Measurements from ENCODE around the gene COPS2. TPM values are rescaled to one million over a fixed set of nuclear protein-coding genes. Genes with fewer than 3 reads are reported as not detected.

COPS2 gene
- total RNA-seq, 1 experiment from 2014 or later, result 80.9 TPM

- H3K4me3 Mint-ChIP-seq (ENCODE audit: low read depth, unreplicated experiment), result no peak overlapping the region
These were observed 8.3 kb upstream of the COPS2 start for GRCh38 chr15:49163678-49164077.

GRCh38 chr15:49155834-49156627 is 632 bp upstream of the COPS2 start:
- CTCF ChIA-PET, result interaction anchor here (0.9 to 1.7 kb wide), 3 partner anchors 10 to 895 kb away, joined by 3 to 8 read pairs (median 3); no protein-coding TSS in a partner anchor
- Mint-ChIP-seq H3K36me3 (ENCODE audit: insufficient read depth, unreplicated experiment) (peaks cover 22% of the 10 kb centered on the region), H3K9me3 (ENCODE audit: low read depth, unreplicated experiment) (no peaks in the 10 kb centered on the region), H3K27ac (ENCODE audit: unreplicated experiment) (peak overlapping the region; percentile 99), H3K27me3 (ENCODE audit: unreplicated experiment) (no peaks in the 10 kb centered on the region), H3K4me3 (ENCODE audit: low read depth, unreplicated experiment) (peak overlapping the region; percentile 95), H3K4me1 (ENCODE audit: low read depth, unreplicated experiment) (peaks cover 12% of the 10 kb centered on the region)
- intact Hi-C loops (cut with micrococcal nuclease; ENCODE audit: unreplicated experiment), result no loop called here
- TF ChIP-seq CTCF (IDR thresholded peaks at IDR 0.05; ENCODE audit: unreplicated experiment), result no peak
- DNase-seq, result peak; percentile 4
- BruUV-seq (replicated peaks), result TSS peak; percentile 65

More at GRCh38 chr15:49163678-49164077, 8.3 kb upstream of the COPS2 start:
- no TSS peak for BruUV-seq (replicated peaks)
- H3K36me3 Mint-ChIP-seq (ENCODE audit: insufficient read depth, unreplicated experiment), result no peaks in the 10 kb centered on the region
- no peaks in the 10 kb centered on the region for H3K4me1 Mint-ChIP-seq (ENCODE audit: low read depth, unreplicated experiment)
- no peak overlapping the region for H3K27ac Mint-ChIP-seq (ENCODE audit: unreplicated experiment)
- H3K9me3 Mint-ChIP-seq (ENCODE audit: low read depth, unreplicated experiment), result no peaks in the 10 kb centered on the region
- intact Hi-C loops (cut with micrococcal nuclease; ENCODE audit: unreplicated experiment), result no loop called here
- no peaks in the 10 kb centered on the region for H3K27me3 Mint-ChIP-seq (ENCODE audit: unreplicated experiment)
- no peak for TF ChIP-seq CTCF (IDR thresholded peaks at IDR 0.05; ENCODE audit: unreplicated experiment)
- no peak for DNase-seq
- CTCF ChIA-PET, result no interaction called here

GRCh38 chr15:49154799-49155109 is 645 bp downstream of the COPS2 start:
- peak overlapping the region; percentile 99 for H3K27ac Mint-ChIP-seq (ENCODE audit: unreplicated experiment)
- CTCF ChIA-PET, result interaction anchor here (1.7 kb wide), 1 partner anchor 9 kb away, joined by 8 read pairs; no protein-coding TSS in a partner anchor
- BruUV-seq (replicated peaks), result no TSS peak
- H3K36me3 Mint-ChIP-seq (ENCODE audit: insufficient read depth, unreplicated experiment), result peaks cover 22% of the 10 kb centered on the region
- peak overlapping the region; percentile 95 for H3K4me3 Mint-ChIP-seq (ENCODE audit: low read depth, unreplicated experiment)
- no peak for TF ChIP-seq CTCF (IDR thresholded peaks at IDR 0.05; ENCODE audit: unreplicated experiment)
- H3K27me3 Mint-ChIP-seq (ENCODE audit: unreplicated experiment), result no peaks in the 10 kb centered on the region
- no peaks in the 10 kb centered on the region for H3K9me3 Mint-ChIP-seq (ENCODE audit: low read depth, unreplicated experiment)
- no peak for DNase-seq
- intact Hi-C loops (cut with micrococcal nuclease; ENCODE audit: unreplicated experiment), result no loop called here
- peaks cover 12% of the 10 kb centered on the region for H3K4me1 Mint-ChIP-seq (ENCODE audit: low read depth, unreplicated experiment)

DNA sequence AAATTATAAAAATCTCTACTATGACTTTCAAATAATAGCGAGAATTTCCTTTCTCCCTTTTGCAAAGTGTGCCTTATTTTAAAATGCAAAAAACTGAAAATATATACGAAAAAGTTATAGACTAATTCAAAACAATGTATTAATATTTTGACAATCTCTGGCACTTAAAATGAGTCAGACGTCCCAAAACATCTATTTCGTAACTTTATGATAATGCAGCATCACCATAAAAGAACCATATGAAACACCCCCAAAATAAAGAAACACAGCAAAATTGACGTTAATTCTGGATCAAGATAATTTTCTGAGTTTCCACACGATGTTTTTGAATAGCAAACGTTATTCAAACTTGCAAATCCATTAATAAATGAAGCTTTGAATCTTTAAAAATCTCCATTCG is 1.0 kb downstream of the COPS2 start:
- DNase-seq, result no peak

More for the DNA sequence above, 1.0 kb downstream of the COPS2 start:
- Mint-ChIP-seq H3K4me3 (ENCODE audit: low read depth, unreplicated experiment) (peak overlapping the region; percentile 95), H3K27ac (ENCODE audit: unreplicated experiment) (peak overlapping the region; percentile 99), H3K9me3 (ENCODE audit: low read depth, unreplicated experiment) (no peaks in the 10 kb centered on the region), H3K36me3 (ENCODE audit: insufficient read depth, unreplicated experiment) (peaks cover 22% of the 10 kb centered on the region), H3K4me1 (ENCODE audit: low read depth, unreplicated experiment) (peaks cover 14% of the 10 kb centered on the region), H3K27me3 (ENCODE audit: unreplicated experiment) (no peaks in the 10 kb centered on the region)
- BruUV-seq (replicated peaks), result no TSS peak
- CTCF ChIA-PET, result interaction anchor here (1.7 kb wide), 1 partner anchor 9 kb away, joined by 8 read pairs; no protein-coding TSS in a partner anchor
- TF ChIP-seq CTCF (IDR thresholded peaks at IDR 0.05; ENCODE audit: unreplicated experiment), result no peak
- intact Hi-C loops (cut with micrococcal nuclease; ENCODE audit: unreplicated experiment), result no loop called here

Measured in Calu3 (cell line).